A549 (cell line): ENCODE results near the gene KCNK17.

Experiments used
- CTCF ChIP-seq: fragments of >200 bp; sonication (Bioruptor Twin); formaldehyde crosslinking; IDR thresholded peaks from 3 replicates; pipeline ENCODE4 v1.5.1; 2016
- HEYL ChIP-seq: fragments of 250-450 bp; sonication (Bioruptor Pico); IDR thresholded peaks from 2 replicates; pipeline ENCODE4 v1.8.0; 2021; ENCODE audit warnings: mild to moderate bottlenecking, moderate library complexity
- JUN ChIP-seq, 2 experiments: fragments of >200 bp; sonication (Bioruptor Twin); formaldehyde crosslinking; IDR thresholded peaks; 2 replicates in 1 of 2; 3 replicates in 1 of 2; pipeline ENCODE4 v1.6.1; 2016 to 2017
- JUNB ChIP-seq: fragments of >200 bp; sonication (Bioruptor Twin); formaldehyde crosslinking; IDR thresholded peaks from 2 replicates; pipeline ENCODE4 v1.6.1; 2016
- KDM1A ChIP-seq: fragments of 200-600 bp; sonication (generic); IDR thresholded peaks from 2 replicates; pipeline ENCODE4 v1.6.1; 2016; ENCODE audit warnings: low read depth, mild to moderate bottlenecking
- NR3C1 ChIP-seq: fragments of >200 bp; sonication (Bioruptor Twin); formaldehyde crosslinking; IDR thresholded peaks from 3 replicates; pipeline ENCODE4 v1.6.1; 2017
- PBX3 ChIP-seq: IDR thresholded peaks from 2 replicates; pipeline ENCODE4 v1.6.1; 2012
- POLR2A ChIP-seq: IDR thresholded peaks from 2 replicates; pipeline ENCODE4 v1.6.1; 2012; ENCODE audit warnings: mild to moderate bottlenecking, low read length
- POLR2AphosphoS2 ChIP-seq: conservative IDR thresholded peaks from 2 replicates; pipeline ENCODE4 v1.6.1; 2012; ENCODE audit warnings: low read length, improper control_type of control experiment, inconsistent platforms
- RAD21 ChIP-seq, 2 experiments: fragments of >200 bp in 1 of 2; sonication (Bioruptor Twin) in 1 of 2; formaldehyde crosslinking in 1 of 2; IDR thresholded peaks in 1 of 2; conservative IDR thresholded peaks in 1 of 2; 2 replicates in 1 of 2; 3 replicates in 1 of 2; pipeline ENCODE4 v1.6.1; 2012 to 2018; ENCODE audit warnings: inconsistent platforms in 1 of 2

- TF ChIP-seq JUN (IDR thresholded peaks at IDR 0.05) (no peak), POLR2A (no peak), NR3C1 (no peak), HEYL (CRISPR knock-in tag) (no peak), POLR2AphosphoS2 (no peak), CTCF (no peak), PBX3 (no peak), RAD21 (conservative IDR thresholded peaks at IDR 0.05 in 1 of 2, IDR thresholded peaks at IDR 0.05 in 1 of 2) (no peak), JUNB (no peak), KDM1A (no peak)
Observed at GRCh38 chr6:39251406-39251805, 62.8 kb downstream of the KCNK17 start.
